HepG2 (cell line): ENCODE data around the gene FAM171A2. TPM values are rescaled to one million over a fixed set of nuclear protein-coding genes. Genes with fewer than 3 reads are reported as not detected.
A peak's percentile ranks its signal among the peaks of the same experiment; 100 is the strongest.

Experiments
- AGO1 ChIP-seq: fragments of 200-400 bp; formaldehyde crosslinking; IDR thresholded peaks from 2 replicates; pipeline ENCODE4 v1.6.1; 2017; ENCODE audit warnings: mild to moderate bottlenecking, low read depth, low read length, moderate library complexity; ENCODE audit not compliant: poor library complexity, severe bottlenecking
- DMAP1 ChIP-seq: IDR thresholded peaks from 2 replicates; pipeline ENCODE4 v1.6.1; 2016
- EHMT2 ChIP-seq: fragments of 200-600 bp; sonication (generic); IDR thresholded peaks from 2 replicates; pipeline ENCODE4 v1.7.0; 2017; ENCODE audit warnings: antibody characterized with exemption, low read depth, low read length, borderline replicate concordance
- ETV6 ChIP-seq: sonication (generic); formaldehyde crosslinking; conservative IDR thresholded peaks from 2 replicates; pipeline ENCODE4 v1.4.0; 2020; ENCODE audit warnings: missing genetic modification reagents
- FLYWCH1 ChIP-seq: sonication (generic); formaldehyde crosslinking; IDR thresholded peaks from 2 replicates; pipeline ENCODE4 v1.8.1; 2023; ENCODE audit warnings: mild to moderate bottlenecking, missing genetic modification reagents
- GPBP1L1 ChIP-seq: sonication (generic); formaldehyde crosslinking; IDR thresholded peaks from 2 replicates; pipeline ENCODE4 v1.5.0; 2020; ENCODE audit warnings: mild to moderate bottlenecking, missing genetic modification reagents
- KDM5A ChIP-seq: fragments of 200-600 bp; sonication (generic); IDR thresholded peaks from 2 replicates; pipeline ENCODE4 v1.7.0; 2018; ENCODE audit warnings: antibody characterized with exemption, mild to moderate bottlenecking, low read length, borderline replicate concordance
- MIER3 ChIP-seq: IDR thresholded peaks from 2 replicates; pipeline ENCODE4 v1.6.1; 2016; ENCODE audit warnings: missing compliant biosample characterization, borderline replicate concordance
- PAXIP1 ChIP-seq: sonication (generic); formaldehyde crosslinking; conservative IDR thresholded peaks from 2 replicates; pipeline ENCODE4 v1.4.0; 2020; ENCODE audit warnings: mild to moderate bottlenecking, missing genetic modification reagents, moderate library complexity
- PRMT3 ChIP-seq: sonication (generic); formaldehyde crosslinking; IDR thresholded peaks from 2 replicates; pipeline ENCODE4 v1.8.1; 2022; ENCODE audit warnings: low read depth, mild to moderate bottlenecking, moderate library complexity, missing genetic modification reagents, borderline replicate concordance
- RNF2 ChIP-seq: fragments of 450-650 bp; conservative IDR thresholded peaks from 2 replicates; pipeline ENCODE4 v1.6.1; 2016; ENCODE audit warnings: low read depth
- SP1 ChIP-seq, 2 experiments: fragments of 450-650 bp in 1 of 2; sonication (generic) in 1 of 2; formaldehyde crosslinking in 1 of 2; IDR thresholded peaks; 2 replicates each; pipeline versions ENCODE4 v1.4.0 to v1.6.1; 2016 to 2020; ENCODE audit warnings: missing genetic modification reagents in 1 of 2
- SSRP1 ChIP-seq: IDR thresholded peaks from 2 replicates; pipeline ENCODE4 v1.6.1; 2016; ENCODE audit warnings: control low read depth
- YEATS2 ChIP-seq: sonication (generic); formaldehyde crosslinking; IDR thresholded peaks from 2 replicates; pipeline ENCODE4 v1.4.0; 2020; ENCODE audit warnings: missing genetic modification reagents, borderline replicate concordance
- ZBTB10 ChIP-seq: sonication (generic); formaldehyde crosslinking; IDR thresholded peaks from 2 replicates; pipeline ENCODE4 v1.4.0; 2020; ENCODE audit warnings: missing genetic modification reagents, borderline replicate concordance
- ZBTB39 ChIP-seq: sonication (generic); formaldehyde crosslinking; IDR thresholded peaks from 2 replicates; pipeline ENCODE4 v1.5.0; 2020; ENCODE audit warnings: missing genetic modification reagents
- ZC3H13 ChIP-seq: sonication (generic); formaldehyde crosslinking; IDR thresholded peaks from 2 replicates; pipeline ENCODE4 v1.8.1; 2023; ENCODE audit warnings: mild to moderate bottlenecking, missing genetic modification reagents, moderate library complexity
- ZMYM2 ChIP-seq: sonication (generic); formaldehyde crosslinking; IDR thresholded peaks from 2 replicates; pipeline ENCODE4 v1.8.0; 2022; ENCODE audit warnings: mild to moderate bottlenecking, missing genetic modification reagents
- ZNF296 ChIP-seq: sonication (generic); formaldehyde crosslinking; conservative IDR thresholded peaks from 2 replicates; pipeline ENCODE4 v1.5.0; 2020; ENCODE audit warnings: mild to moderate bottlenecking, missing genetic modification reagents
- ZNF337 ChIP-seq: sonication (generic); formaldehyde crosslinking; IDR thresholded peaks from 2 replicates; pipeline ENCODE4 v1.5.1; 2020; ENCODE audit warnings: missing genetic modification reagents, low read depth, mild to moderate bottlenecking, borderline replicate concordance
- polyA plus RNA-seq, 8 experiments: library from polyadenylated mRNA; depleted of rRNA in 3 of 8; stranded (reverse) in 7 of 8; unstranded in 1 of 8; fragments of >200 nt; fragmentation: Illumina TruSeq in 4 of 8; extraction: Trizol in 4 of 8; gene quantifications; 2 replicates each; pipeline versions ENCODE4 v1.2.1 to v1.2.3, GENCODE V29; 2011 to 2016; ENCODE audit warnings: low read depth in 4 of 8, missing spikeins in 1 of 8, mixed read lengths in 1 of 8; ENCODE audit not compliant: insufficient read depth in 1 of 8
- total RNA-seq, 5 experiments: library from RNA; depleted of rRNA; stranded (reverse); fragments of >200 nt; fragmentation: Illumina TruSeq; extraction: Trizol; gene quantifications; 2 replicates each; pipeline ENCODE4 v1.2.3, GENCODE V29; 2016; ENCODE audit warnings: low read depth in 1 of 5

Gene FAM171A2
- total and polyA plus RNA-seq, 2 of the 13 experiments (the other 11 are each of a cell fraction or from before 2014, with no cell fraction given), result 1.8 to 3.6 TPM

GRCh38 chr17:44318077-44318892 lies 45.4 kb downstream of the FAM171A2 start (continued):
- TF ChIP-seq AGO1 (peak; percentile 84), EHMT2 (no peak), KDM5A (no peak), PAXIP1 (CRISPR knock-in tag) (no peak), GPBP1L1 (CRISPR knock-in tag) (no peak), ZNF337 (CRISPR knock-in tag) (no peak), FLYWCH1 (no peak), DMAP1 (CRISPR knock-in tag) (no peak), SP1 (IDR thresholded peaks at IDR 0.05) (no peak), SP1 (CRISPR knock-in tag; IDR thresholded peaks at IDR 0.05) (no peak), PRMT3 (CRISPR knock-in tag) (0 out of 2 replicates have a peak, but pooled peaks have one; percentile 50), RNF2 (no peak), ETV6 (CRISPR knock-in tag) (no peak), YEATS2 (CRISPR knock-in tag) (no peak), ZC3H13 (CRISPR knock-in tag) (no peak), ZMYM2 (CRISPR knock-in tag) (no peak), MIER3 (CRISPR knock-in tag) (no peak), SSRP1 (CRISPR knock-in tag) (no peak), ZBTB39 (no peak), ZBTB10 (no peak), ZNF296 (CRISPR knock-in tag) (0 out of 2 replicates have a peak, but pooled peaks have one; percentile 33)
